H1 (cell line): ENCODE results near the gene ENOPH1. TPM values are rescaled to one million over a fixed set of nuclear protein-coding genes. Genes with fewer than 3 reads are reported as not detected.
"Not testable (repeated sequence)": the region's sequence is repeated elsewhere in the genome, so short reads cannot be mapped to it uniquely, and the experiment has no call there.

Source experiments
- CTCF ChIA-PET: fragments of 300-600 bp; sonication (Branson Sonifier 250); formaldehyde crosslinking; loops from one replicate; lab custom pipeline; 2021; ENCODE audit not compliant: partially characterized antibody; lab: Charles Lee
- POLR2A ChIA-PET: fragments of 300-600 bp; sonication (Branson Sonifier 250); formaldehyde crosslinking; loops from one replicate; lab custom pipeline; 2021; ENCODE audit warnings: inconsistent platforms; ENCODE audit not compliant: partially characterized antibody; lab: Charles Lee
- DNase-seq, 2 experiments: peaks; one replicate each; pipeline versions ENCODE4 v3.0.0 to v3.0.0-alpha.2; 2010 to 2022; ENCODE audit warnings: low spot score in 2 of 2, low read depth in 1 of 2, mixed read lengths in 1 of 2
- FAIRE-seq: peaks from 2 replicates; lab custom pipeline; 2011; peaks lifted over from hg19 to GRCh38; lab: Jason Lieb, UNC
- H2AFZ ChIP-seq: 2 replicates; pipeline ENCODE4 v1.8.1; 2012; ENCODE audit warnings: low read length, inconsistent platforms
- H2AK5ac ChIP-seq: 2 replicates; pipeline ENCODE4 v1.6.1; 2013; ENCODE audit warnings: low read depth, low read length
- H2BK120ac ChIP-seq: replicated peaks from 2 replicates; pipeline ENCODE3; 2013; ENCODE audit warnings: low read depth, low read length, inconsistent platforms
- H2BK12ac ChIP-seq: 2 replicates; pipeline ENCODE4 v1.6.1; 2013; ENCODE audit warnings: low read depth, low read length
- H2BK15ac ChIP-seq: 2 replicates; pipeline ENCODE4 v1.6.1; 2013; ENCODE audit warnings: low read length
- H2BK20ac ChIP-seq: 2 replicates; pipeline ENCODE4 v1.6.1; 2013; ENCODE audit warnings: low read length
- H2BK5ac ChIP-seq: 2 replicates; pipeline ENCODE4 v1.6.1; 2013; ENCODE audit warnings: low read depth, low read length
- H3K14ac ChIP-seq: 2 replicates; pipeline ENCODE4 v1.6.1; 2013; ENCODE audit warnings: inconsistent platforms; ENCODE audit not compliant: insufficient read length
- H3K18ac ChIP-seq: 2 replicates; pipeline ENCODE4 v1.6.1; 2013; ENCODE audit warnings: low read length; ENCODE audit errors: extremely low read depth
- H3K23ac ChIP-seq: 2 replicates; pipeline ENCODE4 v1.6.1; 2013; ENCODE audit warnings: inconsistent platforms; ENCODE audit not compliant: insufficient read length
- H3K23me2 ChIP-seq: 2 replicates; pipeline ENCODE4 v1.6.1; 2013; ENCODE audit warnings: low read depth, low read length
- H3K27ac ChIP-seq: 2 replicates; pipeline ENCODE4 v1.6.1; 2011; ENCODE audit warnings: low read depth, low read length, inconsistent platforms
- H3K27me3 ChIP-seq, 4 experiments: replicated peaks in 1 of 4; 1 replicate in 1 of 4; 2 replicates in 3 of 4; pipeline versions ENCODE4 v1.6.1 to v1.8.1; 2011 to 2013; ENCODE audit warnings: low read length in 3 of 4, mild to moderate bottlenecking in 3 of 4, inconsistent platforms in 2 of 4, mixed read lengths in 2 of 4, moderate library complexity in 1 of 4; ENCODE audit not compliant: control insufficient read depth in 3 of 4, insufficient read depth in 3 of 4; ENCODE audit errors: extremely low read depth in 1 of 4
- H3K36me3 ChIP-seq, 4 experiments: 2 replicates each; pipeline versions ENCODE4 v1.6.1 to v1.8.1; 2011 to 2013; ENCODE audit warnings: mild to moderate bottlenecking in 4 of 4, low read length in 3 of 4, moderate library complexity in 2 of 4, control low read depth in 1 of 4, inconsistent platforms in 1 of 4; ENCODE audit not compliant: insufficient read depth in 4 of 4, control insufficient read depth in 2 of 4
- H3K4ac ChIP-seq: replicated peaks from 2 replicates; pipeline ENCODE3; 2013; ENCODE audit warnings: low read length, low read depth, mixed read lengths, inconsistent platforms; ENCODE audit not compliant: insufficient read length
- H3K4me1 ChIP-seq, 4 experiments: replicated peaks in 1 of 4; 1 replicate in 1 of 4; 2 replicates in 3 of 4; pipeline versions ENCODE4 v1.6.1 to v1.8.1; 2011 to 2013; ENCODE audit warnings: low read length in 3 of 4, inconsistent platforms in 2 of 4, mixed read lengths in 1 of 4; ENCODE audit not compliant: insufficient read depth in 4 of 4, control insufficient read depth in 3 of 4
- H3K4me2 ChIP-seq, 2 experiments: 2 replicates each; pipeline versions ENCODE4 v1.6.1 to v1.8.1; 2011 to 2013; ENCODE audit warnings: low read depth in 2 of 2, low read length in 2 of 2, control low read depth in 1 of 2, inconsistent platforms in 1 of 2, mild to moderate bottlenecking in 1 of 2; ENCODE audit not compliant: insufficient read depth in 1 of 2
- H3K4me3 ChIP-seq, 4 experiments: fragments of 200-600, 300-600 bp in 1 of 4; sonication (generic), shearing (Covaris generic), sonication (Bioruptor Twin) in 1 of 4; 2 replicates each; pipeline versions ENCODE4 v1.5.1 to v1.8.1; 2011 to 2016; ENCODE audit warnings: low read length in 4 of 4, low read depth in 3 of 4, control low read depth in 2 of 4, inconsistent platforms in 2 of 4, mild to moderate bottlenecking in 2 of 4, mixed read lengths in 1 of 4, moderate library complexity in 1 of 4; ENCODE audit not compliant: insufficient read depth in 2 of 4; ENCODE audit errors: extremely low read depth in 1 of 4
- H3K56ac ChIP-seq: replicated peaks from 2 replicates; pipeline ENCODE3; 2013; ENCODE audit warnings: low read depth, mild to moderate bottlenecking, mixed read lengths, low read length, inconsistent platforms; ENCODE audit not compliant: insufficient read length
- H3K79me1 ChIP-seq: 2 replicates; pipeline ENCODE4 v1.6.1; 2013; ENCODE audit warnings: low read depth, low read length, control low read depth
- H3K79me2 ChIP-seq, 2 experiments: 2 replicates each; pipeline versions ENCODE4 v1.6.1 to v1.8.1; 2012 to 2013; ENCODE audit warnings: low read length in 2 of 2, mild to moderate bottlenecking in 2 of 2, inconsistent platforms in 1 of 2; ENCODE audit not compliant: insufficient read depth in 2 of 2, control insufficient read depth in 1 of 2
- H3K9ac ChIP-seq, 4 experiments: replicated peaks in 1 of 4; 1 replicate in 1 of 4; 2 replicates in 3 of 4; pipeline versions ENCODE4 v1.6.1 to v1.8.1; 2011 to 2013; ENCODE audit warnings: low read depth in 3 of 4, low read length in 3 of 4, control low read depth in 2 of 4, mild to moderate bottlenecking in 2 of 4, moderate library complexity in 2 of 4, inconsistent platforms in 1 of 4; ENCODE audit errors: extremely low read depth in 1 of 4
- H3K9me3 ChIP-seq, 2 experiments: 2 replicates each; pipeline versions ENCODE4 v1.6.1 to v1.8.1; 2012 to 2013; ENCODE audit warnings: mild to moderate bottlenecking in 2 of 2, moderate library complexity in 2 of 2, control low read depth in 1 of 2, inconsistent platforms in 1 of 2, low read depth in 1 of 2, low read length in 1 of 2, mixed read lengths in 1 of 2; ENCODE audit not compliant: insufficient read depth in 2 of 2
- H4K20me1 ChIP-seq, 2 experiments: replicated peaks in 1 of 2; 2 replicates each; pipeline versions ENCODE3 to v1.8.1; 2011 to 2013; ENCODE audit warnings: inconsistent platforms in 2 of 2, low read length in 2 of 2, mild to moderate bottlenecking in 1 of 2; ENCODE audit not compliant: insufficient read depth in 2 of 2, control insufficient read depth in 1 of 2
- H4K5ac ChIP-seq: 2 replicates; pipeline ENCODE4 v1.6.1; 2013; ENCODE audit warnings: low read length, low read depth, mixed read lengths, inconsistent platforms; ENCODE audit not compliant: insufficient read length
- H4K8ac ChIP-seq: 2 replicates; pipeline ENCODE4 v1.8.0; 2013; ENCODE audit warnings: mild to moderate bottlenecking, moderate library complexity, low read length, inconsistent platforms; ENCODE audit not compliant: insufficient read depth; ENCODE audit errors: extremely low read depth
- H4K91ac ChIP-seq: replicated peaks from 2 replicates; pipeline ENCODE3; 2013; ENCODE audit warnings: low read length, mixed read lengths, inconsistent platforms; ENCODE audit not compliant: insufficient read length
- CTBP2 ChIP-seq: IDR thresholded peaks from 2 replicates; pipeline ENCODE4 v1.7.0; 2011; ENCODE audit warnings: borderline replicate concordance, mild to moderate bottlenecking, moderate library complexity, mixed read lengths, low read length; ENCODE audit not compliant: insufficient read depth, insufficient read length
- NRF1 ChIP-seq: IDR thresholded peaks from 2 replicates; pipeline ENCODE4 v1.6.1; 2011; ENCODE audit warnings: mild to moderate bottlenecking, low read depth, low read length, improper control_type of control experiment
- WGBS, 2 experiments: shearing (Covaris generic) in 1 of 2; methylation state at CpG; one replicate each; pipeline versions ENCODE4 v1.1.6 to v1.1.7; 2013 to 2015; ENCODE audit warnings: low lambda C conversion rate in 2 of 2, mixed read lengths in 2 of 2, inconsistent platforms in 1 of 2, low coverage in 1 of 2, missing lambda C conversion rate in 1 of 2; ENCODE audit not compliant: insufficient replicate concordance in 2 of 2, insufficient coverage in 1 of 2, insufficient read length in 1 of 2; ENCODE audit errors: extremely low coverage in 1 of 2, missing lambda C conversion rate in 1 of 2; 5-methylcytosine and 5-hydroxymethylcytosine counted together
- polyA plus RNA-seq, 7 experiments: library from polyadenylated mRNA; depleted of rRNA in 3 of 7; stranded (reverse) in 5 of 7; unstranded in 2 of 7; fragments of >200 nt in 5 of 7; fragments of 200-250 nt in 2 of 7; gene quantifications; 1 replicate in 5 of 7; 2 replicates in 1 of 7; 4 replicates in 1 of 7; pipeline versions ENCODE4 v1.2.1 to v1.2.3, GENCODE V29; 2011 to 2013; ENCODE audit warnings: missing spikeins in 2 of 7, mixed read lengths in 2 of 7
- total RNA-seq: library from RNA; stranded (reverse); fragmentation: NEBNext Ultra II Directional; extraction: Animal tissue kit (Norgen Biotek cat#: 25700); gene quantifications from 2 replicates; pipeline ENCODE4 v1.2.1, GENCODE V29; 2021

The ENOPH1 gene
- total and polyA plus RNA-seq, 2 of the 8 experiments (the other 6 are each of a cell fraction or from before 2014, with no cell fraction given) = 25.1 to 89.3 TPM

DNA sequence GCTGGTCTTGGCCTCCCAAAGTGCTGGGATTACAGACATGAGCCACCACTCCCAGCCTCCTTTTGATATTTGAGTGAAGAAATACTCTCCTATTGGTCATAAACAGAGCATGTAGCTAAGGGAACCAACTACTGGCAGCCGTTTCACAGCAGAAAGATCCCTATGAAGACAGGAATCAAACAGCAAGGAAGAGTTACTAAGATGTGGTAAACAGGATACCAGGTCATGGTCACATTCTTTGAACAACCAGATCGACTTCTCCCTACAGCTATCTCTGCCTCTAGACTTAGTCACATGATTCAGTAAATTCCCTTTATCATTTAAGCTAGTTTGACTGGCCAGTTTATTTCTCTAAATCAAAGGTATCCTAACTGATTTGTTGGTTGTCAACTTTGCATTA is 47.6 kb upstream of the ENOPH1 start (continued):
- TF ChIP-seq NRF1 (no peak), CTBP2 (no peak)
- TF ChIP-seq, all 59 proteins: peak for 0

DNA sequence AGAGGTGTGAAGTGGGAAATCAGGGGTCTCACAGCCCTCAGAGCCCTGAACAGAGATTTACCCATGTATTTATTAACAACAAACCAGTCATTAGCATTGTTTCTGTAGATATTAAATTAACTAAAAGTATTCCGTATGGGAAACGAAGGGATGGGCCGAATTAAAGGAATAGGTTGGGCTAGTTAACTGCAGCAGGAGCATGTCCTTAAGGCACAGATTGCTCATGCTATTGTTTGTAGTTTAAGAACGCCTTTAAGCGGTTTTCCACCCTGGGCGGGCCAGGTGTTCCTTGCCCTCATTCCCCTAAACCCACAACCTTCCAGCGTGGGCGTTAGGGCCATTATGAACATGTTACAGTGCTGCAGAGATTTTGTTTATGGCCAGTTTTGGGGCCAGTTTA is 44.1 kb upstream of the ENOPH1 start:
- H2AK5ac ChIP-seq, H3K56ac ChIP-seq, H3K27me3 ChIP-seq, FAIRE-seq, H3K23ac ChIP-seq, H2BK20ac ChIP-seq, H3K9ac ChIP-seq, H3K4me1 ChIP-seq, DNase-seq, H3K79me2 ChIP-seq, H2BK120ac ChIP-seq, H2BK12ac ChIP-seq, H3K4ac ChIP-seq, H3K36me3 ChIP-seq, H3K4me2 ChIP-seq, H4K20me1 ChIP-seq, H4K5ac ChIP-seq, H3K18ac ChIP-seq, H2AFZ ChIP-seq, H3K14ac ChIP-seq, H4K91ac ChIP-seq, H2BK5ac ChIP-seq, H4K8ac ChIP-seq, H3K27ac ChIP-seq, H3K4me3 ChIP-seq, H2BK15ac ChIP-seq, H3K23me2 ChIP-seq, H3K79me1 ChIP-seq: not testable (repeated sequence)
- POLR2A ChIA-PET = interaction anchor here (1.2 to 1.4 kb wide), 3 partner anchors 9 to 35 kb away, joined by 4 to 5 read pairs (median 5); partner anchors contain the start of gene HNRNPD
- CTCF ChIA-PET = interaction anchor here (1.1 to 1.5 kb wide), 2 partner anchors 8 to 28 kb away, joined by 4 read pairs; no protein-coding TSS in a partner anchor
- peaks cover 0 to 12% of the 10 kb centered on the region in 2 experiments; a peak in 1 of 4 replicates for H3K9me3 ChIP-seq
- 89% methylated on average over 8 of the region's 8 CpGs; no CpG with 5 or more reads in 1 of the 2 experiments for WGBS, 2 experiments
